Measurements from ENCODE around the gene DYNC2LI1.

- TF ChIP-seq POLR2AphosphoS5 (IDR thresholded peaks at IDR 0.05; ENCODE audit: low read depth, low read length) = no peak
- no peak for TF ChIP-seq POLR2A (IDR thresholded peaks at IDR 0.05; ENCODE audit: low read depth, low read length)
- no peak for TF ChIP-seq SPI1 (IDR thresholded peaks at IDR 0.05; ENCODE audit: low read depth, low read length)
- TF ChIP-seq TAF1 (IDR thresholded peaks at IDR 0.05; ENCODE audit: low read depth, low read length) = no peak
- TF ChIP-seq PAX5 (IDR thresholded peaks at IDR 0.05; ENCODE audit: insufficient read depth, low read length, severe bottlenecking) = no peak
- TF ChIP-seq POU2F2 (IDR thresholded peaks at IDR 0.05; ENCODE audit: low read depth, low read length) = no peak
These were observed 48.9 kb upstream of the DYNC2LI1 start for GRCh38 chr2:43724728-43725526.

Measured in GM12891 (cell line).